SH-SY5Y (cell line): ENCODE data around the gene METTL5.

Experiments
- GATA2 ChIP-seq: IDR thresholded peaks from 2 replicates; pipeline ENCODE4 v1.6.1; 2011; ENCODE audit warnings: mild to moderate bottlenecking, low read depth, low read length
- GATA3 ChIP-seq: IDR thresholded peaks from 2 replicates; pipeline ENCODE4 v1.6.1; 2011; ENCODE audit warnings: low read depth, mild to moderate bottlenecking, low read length, moderate library complexity

DNA sequence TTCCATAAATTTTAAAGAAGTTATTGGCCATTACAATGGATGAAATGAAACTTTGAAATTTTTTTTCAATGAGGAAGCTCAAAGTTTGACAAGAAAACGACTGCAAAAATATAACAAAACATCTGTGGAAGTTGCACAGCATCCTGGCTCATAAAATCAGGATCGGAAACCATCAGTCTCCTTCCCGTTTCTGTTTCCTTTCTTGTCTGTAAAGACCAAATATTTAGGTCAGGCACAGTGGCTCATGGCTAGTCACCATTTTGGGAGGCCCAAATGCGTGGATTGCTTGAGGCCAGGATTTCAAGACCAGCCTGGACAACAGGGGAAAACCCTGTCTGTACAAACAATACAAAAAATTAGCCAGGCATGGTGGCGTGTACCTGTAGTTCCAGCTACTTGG is 53.7 kb downstream of the METTL5 start:
- TF ChIP-seq GATA2 (no peak), GATA3 (no peak)
